Measurements from ENCODE around the gene DLGAP4. TPM values are rescaled to one million over a fixed set of nuclear protein-coding genes. Genes with fewer than 3 reads are reported as not detected.

The DLGAP4 gene
- total and polyA plus RNA-seq, 9 of the 15 experiments (the other 6 are each of a cell fraction or from before 2014, with no cell fraction given), result 0.31 to 34.1 (median 4.5) TPM

GRCh38 chr20:36272547-36273220, 33.5 kb upstream of the DLGAP4 start (continued):
- TF ChIP-seq MTA1 (IDR thresholded peaks at IDR 0.05; ENCODE audit: borderline replicate concordance) (no peak), PHF8 (IDR thresholded peaks at IDR 0.05; ENCODE audit: borderline replicate concordance, low read length) (no peak), POLR2G (IDR thresholded peaks at IDR 0.05; ENCODE audit: low read depth, low read length) (no peak)
- TF ChIP-seq, protein P1, sequence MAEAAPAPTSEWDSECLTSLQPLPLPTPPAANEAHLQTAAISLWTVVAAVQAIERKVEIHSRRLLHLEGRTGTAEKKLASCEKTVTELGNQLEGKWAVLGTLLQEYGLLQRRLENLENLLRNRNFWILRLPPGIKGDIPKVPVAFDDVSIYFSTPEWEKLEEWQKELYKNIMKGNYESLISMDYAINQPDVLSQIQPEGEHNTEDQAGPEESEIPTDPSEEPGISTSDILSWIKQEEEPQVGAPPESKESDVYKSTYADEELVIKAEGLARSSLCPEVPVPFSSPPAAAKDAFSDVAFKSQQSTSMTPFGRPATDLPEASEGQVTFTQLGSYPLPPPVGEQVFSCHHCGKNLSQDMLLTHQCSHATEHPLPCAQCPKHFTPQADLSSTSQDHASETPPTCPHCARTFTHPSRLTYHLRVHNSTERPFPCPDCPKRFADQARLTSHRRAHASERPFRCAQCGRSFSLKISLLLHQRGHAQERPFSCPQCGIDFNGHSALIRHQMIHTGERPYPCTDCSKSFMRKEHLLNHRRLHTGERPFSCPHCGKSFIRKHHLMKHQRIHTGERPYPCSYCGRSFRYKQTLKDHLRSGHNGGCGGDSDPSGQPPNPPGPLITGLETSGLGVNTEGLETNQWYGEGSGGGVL (CRISPR knock-in tag; IDR thresholded peaks at IDR 0.05), result no peak

GRCh38 chr20:36273414-36274180, 32.5 kb upstream of the DLGAP4 start:
- Histone ChIP-seq H3K9ac (ENCODE audit: insufficient read depth in 1 of 2, low read depth in 2 of 2, low read length in 2 of 2) (no peak overlapping the region), H3K36me3 (ENCODE audit: control insufficient read depth, insufficient read depth, low read length) (no peaks in the 10 kb centered on the region), H3K4me1 (replicated peaks in 1 of 2; ENCODE audit: control insufficient read depth in 2 of 2, insufficient read depth in 2 of 2, low read length in 2 of 2) (peaks cover 0 to 3% of the 10 kb centered on the region in 2 experiments; a peak in 1 of 5 replicates), H4K20me1 (replicated peaks; ENCODE audit: control insufficient read depth, insufficient read depth, low read length) (0 out of 2 replicates have a peak, but pooled peaks cover 10% of the 10 kb centered on the region), H3K9me3 (replicated peaks; ENCODE audit: control insufficient read depth, insufficient read depth, low read depth, low read length) (no peaks in the 10 kb centered on the region), H3K79me2 (ENCODE audit: control insufficient read depth, insufficient read depth, low read length) (no peaks in the 10 kb centered on the region), H2AFZ (ENCODE audit: low read depth, low read length) (no peak overlapping the region), H3K4me3 (no peak overlapping the region), H3K27ac (ENCODE audit: extremely low read depth, low read depth, low read length) (no peak overlapping the region), H3K4me2 (ENCODE audit: insufficient read depth, low read length) (no peak overlapping the region), H3K9me1 (ENCODE audit: control insufficient read depth, insufficient read depth, low read length) (no peaks in the 10 kb centered on the region), H3K27me3 (ENCODE audit: control insufficient read depth in 2 of 2, insufficient read depth in 2 of 2, low read length in 2 of 2) (peaks cover 21 to 65% of the 10 kb centered on the region in 2 experiments; a peak in 4 of 5 replicates)
- WGBS (ENCODE audit: insufficient coverage, low coverage, missing lambda C conversion rate), result 4% methylated on average over 12 of the region's 12 CpGs
- intact Hi-C loops (cut with micrococcal nuclease) (loop anchor here (1.0 kb wide), 1 partner anchor 126 kb away; no protein-coding TSS in a partner anchor), in situ Hi-C loops (cut with MboI) (no loop called here)
- FAIRE-seq (no peak), DNase-seq (ENCODE audit: extremely low read depth in 1 of 4, low spot score in 3 of 4) (peak in 1 of 4 experiments; percentile 38), ATAC-seq (peak; percentile 62)
- BruUV-seq (replicated peaks), result no TSS peak
- ChIA-PET POLR2A (interaction anchor here (0.5 to 1.6 kb wide), 5 partner anchors 12 to 85 kb away, joined by 3 to 5 read pairs (median 3); no protein-coding TSS in a partner anchor), CTCF (ENCODE audit: low intra/inter-chr PET ratio) (interaction anchor here (0.6 to 1.1 kb wide), 2 partner anchors 44 to 166 kb away, joined by 3 to 4 read pairs; no protein-coding TSS in a partner anchor)
- TF ChIP-seq NR2C1 (IDR thresholded peaks at IDR 0.05) (no peak), NR2C1 (tag; IDR thresholded peaks at IDR 0.05) (no peak), THRB (CRISPR knock-in tag; conservative IDR thresholded peaks at IDR 0.05) (no peak), PPARD (CRISPR knock-in tag; IDR thresholded peaks at IDR 0.05) (no peak), ZNF239 (CRISPR knock-in tag; IDR thresholded peaks at IDR 0.05) (no peak), ASH1L (IDR thresholded peaks at IDR 0.05; ENCODE audit: borderline replicate concordance, low read depth, partially characterized antibody) (no peak), CHCHD3 (CRISPR knock-in tag; IDR thresholded peaks at IDR 0.05) (no peak), ZNF175 (CRISPR knock-in tag; IDR thresholded peaks at IDR 0.05; ENCODE audit: low read depth) (no peak)
- TF ChIP-seq, protein P2, sequence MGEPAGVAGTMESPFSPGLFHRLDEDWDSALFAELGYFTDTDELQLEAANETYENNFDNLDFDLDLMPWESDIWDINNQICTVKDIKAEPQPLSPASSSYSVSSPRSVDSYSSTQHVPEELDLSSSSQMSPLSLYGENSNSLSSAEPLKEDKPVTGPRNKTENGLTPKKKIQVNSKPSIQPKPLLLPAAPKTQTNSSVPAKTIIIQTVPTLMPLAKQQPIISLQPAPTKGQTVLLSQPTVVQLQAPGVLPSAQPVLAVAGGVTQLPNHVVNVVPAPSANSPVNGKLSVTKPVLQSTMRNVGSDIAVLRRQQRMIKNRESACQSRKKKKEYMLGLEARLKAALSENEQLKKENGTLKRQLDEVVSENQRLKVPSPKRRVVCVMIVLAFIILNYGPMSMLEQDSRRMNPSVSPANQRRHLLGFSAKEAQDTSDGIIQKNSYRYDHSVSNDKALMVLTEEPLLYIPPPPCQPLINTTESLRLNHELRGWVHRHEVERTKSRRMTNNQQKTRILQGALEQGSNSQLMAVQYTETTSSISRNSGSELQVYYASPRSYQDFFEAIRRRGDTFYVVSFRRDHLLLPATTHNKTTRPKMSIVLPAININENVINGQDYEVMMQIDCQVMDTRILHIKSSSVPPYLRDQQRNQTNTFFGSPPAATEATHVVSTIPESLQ (CRISPR knock-in tag; IDR thresholded peaks at IDR 0.05), result no peak

Data from K562 (cell line).